GM23338 (cell line): Measurements from ENCODE around the gene CDC42BPA. TPM values are rescaled to one million over a fixed set of nuclear protein-coding genes. Genes with fewer than 3 reads are reported as not detected.

Experiments
- ATAC-seq: fragments of 200-7000 bp; cut with Tn5 transposase; 3 replicates; pipeline ENCODE4 v1.9.1; 2020
- DNase-seq: peaks from one replicate; pipeline ENCODE4 v3.0.0-alpha.2; 2015; ENCODE audit warnings: low spot score
- H2AFZ ChIP-seq: fragments of 200-600 bp; sonication (generic); 2 replicates; pipeline ENCODE4 v1.8.0; 2016; ENCODE audit warnings: antibody characterized with exemption, mild to moderate bottlenecking, moderate library complexity
- H3F3A ChIP-seq: fragments of 200-600 bp; sonication (generic); replicated peaks from 2 replicates; pipeline ENCODE4 v1.8.0; 2017; ENCODE audit warnings: antibody characterized with exemption, mixed run types, low read depth
- H3K27ac ChIP-seq: fragments of 200-600 bp; sonication (generic); 2 replicates; pipeline ENCODE4 v1.6.1; 2016; ENCODE audit warnings: low read depth
- H3K27me3 ChIP-seq: fragments of 200-600 bp; sonication (generic); 2 replicates; pipeline ENCODE4 v1.8.0; 2016; ENCODE audit warnings: mild to moderate bottlenecking, mixed run types, moderate library complexity; ENCODE audit not compliant: insufficient read depth
- H3K36me3 ChIP-seq: fragments of 200-600 bp; sonication (generic); 2 replicates; pipeline ENCODE4 v1.8.0; 2016; ENCODE audit warnings: mild to moderate bottlenecking; ENCODE audit not compliant: insufficient read depth
- H3K4me1 ChIP-seq: fragments of 200-600 bp; sonication (generic); 2 replicates; pipeline ENCODE4 v1.8.0; 2016; ENCODE audit warnings: mild to moderate bottlenecking, moderate library complexity; ENCODE audit not compliant: insufficient read depth
- H3K4me2 ChIP-seq: fragments of 200-600 bp; sonication (generic); 2 replicates; pipeline ENCODE4 v1.7.1; 2017; ENCODE audit warnings: mixed run types
- H3K4me3 ChIP-seq: fragments of 200-600 bp; sonication (generic); 2 replicates; pipeline ENCODE4 v1.6.1; 2016; ENCODE audit warnings: mixed run types
- H3K79me2 ChIP-seq: fragments of 200-600 bp; sonication (generic); replicated peaks from 2 replicates; pipeline ENCODE4 v1.8.0; 2017; ENCODE audit warnings: mild to moderate bottlenecking; ENCODE audit not compliant: insufficient read depth
- H3K9me2 ChIP-seq: fragments of 200-600 bp; sonication (generic); 2 replicates; pipeline ENCODE4 v1.8.0; 2017; ENCODE audit not compliant: insufficient read depth
- H4K20me1 ChIP-seq: fragments of 200-600 bp; sonication (generic); replicated peaks from 2 replicates; pipeline ENCODE4 v1.8.0; 2017; ENCODE audit warnings: mild to moderate bottlenecking; ENCODE audit not compliant: insufficient read depth
- H3K27ac Mint-ChIP-seq: 2 replicates; pipeline ENCODE4 v1.8.0; 2020; ENCODE audit warnings: inconsistent platforms, mild to moderate bottlenecking, moderate library complexity, mixed read lengths
- H3K27me3 Mint-ChIP-seq: 3 replicates; pipeline ENCODE4 v1.8.0; 2022; ENCODE audit warnings: low read depth, mild to moderate bottlenecking, moderate library complexity, mixed read lengths, inconsistent platforms; ENCODE audit not compliant: insufficient read depth, poor library complexity
- H3K36me3 Mint-ChIP-seq: 3 replicates; pipeline ENCODE4 v1.8.0; 2021; ENCODE audit warnings: low read depth, mild to moderate bottlenecking, inconsistent platforms, moderate library complexity, mixed read lengths
- H3K4me1 Mint-ChIP-seq: 3 replicates; pipeline ENCODE4 v1.8.0; 2020; ENCODE audit warnings: mild to moderate bottlenecking, inconsistent platforms, mixed read lengths
- H3K4me3 Mint-ChIP-seq: 3 replicates; pipeline ENCODE4 v1.8.0; 2021; ENCODE audit warnings: moderate library complexity, mild to moderate bottlenecking, inconsistent platforms, mixed read lengths
- H3K9me3 Mint-ChIP-seq: 3 replicates; pipeline ENCODE4 v1.8.0; 2020; ENCODE audit warnings: moderate library complexity, mild to moderate bottlenecking, inconsistent platforms, mixed read lengths
- CREB1 ChIP-seq: fragments of 250-450 bp; sonication (Bioruptor Pico); IDR thresholded peaks from 2 replicates; pipeline ENCODE4 v1.5.0; 2020; ENCODE audit warnings: low read depth, mild to moderate bottlenecking, moderate library complexity
- ETS1 ChIP-seq: IDR thresholded peaks from 2 replicates; pipeline ENCODE4 v1.6.1; 2016; ENCODE audit warnings: antibody characterized with exemption
- EZH2phosphoT487 ChIP-seq: fragments of 200-600 bp; sonication (generic); IDR thresholded peaks from one replicate; pipeline ENCODE4 v1.8.1; 2018; ENCODE audit warnings: antibody characterized with exemption; ENCODE audit not compliant: unreplicated experiment
- JUNB ChIP-seq: IDR thresholded peaks from one replicate; pipeline ENCODE4 v1.6.1; 2016; ENCODE audit warnings: antibody characterized with exemption; ENCODE audit not compliant: unreplicated experiment
- POLR2AphosphoS5 ChIP-seq: IDR thresholded peaks from 2 replicates; pipeline ENCODE4 v1.6.1; 2016; ENCODE audit warnings: antibody characterized with exemption, low read depth
- ZNF114 ChIP-seq: fragments of 250-450 bp; sonication (Bioruptor Pico); IDR thresholded peaks from 2 replicates; pipeline ENCODE4 v1.5.0; 2020; ENCODE audit warnings: mild to moderate bottlenecking, moderate library complexity
- ZNF462 ChIP-seq: fragments of 250-450 bp; sonication (Bioruptor Pico); IDR thresholded peaks from 2 replicates; pipeline ENCODE4 v1.5.0; 2020; ENCODE audit warnings: mild to moderate bottlenecking, moderate library complexity
- polyA plus RNA-seq: library from polyadenylated mRNA; unstranded; fragments of >200 nt; fragmentation: Nextera tagmentation; extraction: Ambion mirVana; gene quantifications from 2 replicates; pipeline ENCODE4 v1.2.1, GENCODE V29; 2016
- total RNA-seq: library from RNA; depleted of rRNA; stranded (reverse); fragments of >200 nt; shearing (Covaris generic); gene quantifications from 2 replicates; pipeline ENCODE4 v1.2.3, GENCODE V29; 2014

The CDC42BPA gene
- total and polyA plus RNA-seq, 2 experiments from 2014 or later: 17.7 to 40.1 TPM

- no peak for TF ChIP-seq ETS1
- TF ChIP-seq POLR2AphosphoS5: no peak
- no peak for TF ChIP-seq EZH2phosphoT487
- no peak for TF ChIP-seq CREB1
- TF ChIP-seq JUNB: no peak
- TF ChIP-seq ZNF114 (CRISPR knock-in tag): no peak
- no peak for TF ChIP-seq ZNF462 (CRISPR knock-in tag)
Measured at GRCh38 chr1:226950316-226950715, 368.0 kb downstream of the CDC42BPA start (continued).

DNA sequence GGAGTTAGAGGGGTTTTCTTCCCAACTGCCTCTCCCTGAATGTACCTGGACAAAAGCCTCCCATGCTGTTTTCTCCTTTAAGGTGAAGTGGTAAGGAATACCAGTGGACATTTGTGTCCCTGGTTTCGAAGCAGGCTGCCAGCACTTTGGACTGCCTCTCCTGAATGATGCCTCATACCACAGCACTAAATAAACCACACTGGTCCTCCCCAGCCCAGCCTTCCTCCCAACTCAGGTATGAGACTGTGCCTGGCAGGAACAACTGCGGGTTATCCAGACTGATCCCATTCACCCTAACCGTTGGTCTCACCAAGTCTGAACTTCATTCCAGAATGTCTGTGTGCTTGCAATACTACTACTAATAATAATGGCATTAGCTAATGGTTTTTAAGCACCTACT, 368.9 kb downstream of the CDC42BPA start:
- Histone ChIP-seq H4K20me1 (peaks cover 6% of the 10 kb centered on the region; the same call in 1 of the 2 replicates), H3K4me3 (no peak overlapping the region), H3K27me3 (no peaks in the 10 kb centered on the region), H2AFZ (no peak overlapping the region), H3K79me2 (peaks cover 77% of the 10 kb centered on the region), H3F3A (no peaks in the 10 kb centered on the region), H3K9me2 (no peaks in the 10 kb centered on the region), H3K36me3 (no peaks in the 10 kb centered on the region), H3K27ac (no peak overlapping the region), H3K4me2 (no peak overlapping the region), H3K4me1 (peaks cover 7% of the 10 kb centered on the region; the same call in 1 of the 2 replicates)
- no peak overlapping the region for H3K27ac Mint-ChIP-seq
- peaks cover 5% of the 10 kb centered on the region; the same call in 2 of the 3 replicates for H3K9me3 Mint-ChIP-seq
- ATAC-seq: no peak
- peaks cover 34% of the 10 kb centered on the region for H3K4me1 Mint-ChIP-seq
- H3K27me3 Mint-ChIP-seq: peaks cover 9% of the 10 kb centered on the region
- no peak overlapping the region for H3K4me3 Mint-ChIP-seq
- peaks cover 14% of the 10 kb centered on the region for H3K36me3 Mint-ChIP-seq
- DNase-seq: no peak
- TF ChIP-seq ZNF462 (CRISPR knock-in tag) (no peak), EZH2phosphoT487 (no peak), POLR2AphosphoS5 (no peak)
